ENCODE results near the gene SALL2.

SALL2 gene

DNA sequence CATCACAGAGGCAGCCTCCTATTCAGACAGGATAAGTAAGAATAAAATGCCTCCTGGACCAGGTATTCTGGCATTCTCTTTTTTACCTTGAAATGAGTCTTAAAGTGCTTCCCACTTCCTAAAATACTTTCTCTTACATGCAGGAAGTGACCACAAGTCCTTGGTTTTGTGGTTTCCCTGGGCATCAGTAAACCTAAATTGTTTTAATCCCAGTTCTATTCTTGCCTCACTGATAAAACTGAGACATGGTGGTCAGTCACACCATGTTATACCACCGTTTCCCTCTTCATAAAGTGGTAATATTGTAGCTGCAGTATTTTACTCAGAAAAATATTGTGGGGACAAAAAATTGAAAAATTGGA is 1.2 kb upstream of the SALL2 start:
- DNase-seq, result no peak

DNA sequence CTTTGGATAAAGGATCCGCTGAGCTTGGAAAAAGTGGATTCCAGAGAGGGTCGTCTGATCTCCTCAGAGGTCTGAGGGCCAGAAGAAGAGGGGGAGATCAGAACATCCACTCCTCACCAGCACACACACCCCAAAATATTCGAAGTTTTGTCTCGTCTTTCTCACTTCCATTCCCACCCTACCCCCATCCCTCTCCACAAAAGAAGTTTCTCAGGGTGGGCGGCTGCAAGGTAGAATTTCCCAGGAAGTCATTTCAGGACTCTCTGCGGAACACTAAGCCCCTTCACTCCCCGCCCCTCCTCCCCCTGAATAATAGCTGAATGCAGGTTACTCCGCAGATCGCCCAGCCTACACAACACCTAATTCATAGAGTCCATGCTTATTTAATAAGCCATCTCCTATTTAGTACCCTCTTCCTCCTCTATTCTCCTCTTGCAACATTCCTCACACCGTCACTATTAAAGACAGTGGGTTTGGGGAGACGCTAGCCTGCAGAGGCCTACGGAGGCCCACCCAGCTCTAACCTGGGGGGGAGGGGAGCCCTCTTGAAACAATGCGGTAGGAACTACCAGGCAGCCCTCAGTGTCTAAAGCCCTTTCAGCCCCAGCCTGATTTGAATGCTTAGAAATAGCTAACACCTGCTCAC is 649 bp upstream of the SALL2 start:
- DNase-seq, result peak; percentile 58

DNA sequence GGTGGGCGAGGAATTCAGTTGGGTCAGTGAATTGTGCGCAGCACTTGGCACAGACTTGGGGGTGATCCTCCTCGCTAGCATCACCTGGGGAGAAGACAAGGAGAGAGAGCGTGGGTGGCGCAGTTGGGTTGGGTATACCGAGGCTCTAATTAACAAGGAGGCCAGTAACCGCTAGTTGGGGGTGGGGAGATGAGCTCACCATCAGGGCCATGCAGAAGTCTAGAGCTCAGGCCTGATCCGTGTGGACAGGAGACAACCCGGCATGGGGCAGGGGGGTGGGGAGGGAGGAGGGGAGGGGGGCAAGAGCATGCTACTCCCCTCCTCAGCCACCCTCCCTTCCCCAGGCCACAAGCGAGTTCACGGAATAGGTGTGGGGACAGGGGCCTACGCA is 580 bp downstream of the SALL2 start:
- DNase-seq, result no peak

DNA sequence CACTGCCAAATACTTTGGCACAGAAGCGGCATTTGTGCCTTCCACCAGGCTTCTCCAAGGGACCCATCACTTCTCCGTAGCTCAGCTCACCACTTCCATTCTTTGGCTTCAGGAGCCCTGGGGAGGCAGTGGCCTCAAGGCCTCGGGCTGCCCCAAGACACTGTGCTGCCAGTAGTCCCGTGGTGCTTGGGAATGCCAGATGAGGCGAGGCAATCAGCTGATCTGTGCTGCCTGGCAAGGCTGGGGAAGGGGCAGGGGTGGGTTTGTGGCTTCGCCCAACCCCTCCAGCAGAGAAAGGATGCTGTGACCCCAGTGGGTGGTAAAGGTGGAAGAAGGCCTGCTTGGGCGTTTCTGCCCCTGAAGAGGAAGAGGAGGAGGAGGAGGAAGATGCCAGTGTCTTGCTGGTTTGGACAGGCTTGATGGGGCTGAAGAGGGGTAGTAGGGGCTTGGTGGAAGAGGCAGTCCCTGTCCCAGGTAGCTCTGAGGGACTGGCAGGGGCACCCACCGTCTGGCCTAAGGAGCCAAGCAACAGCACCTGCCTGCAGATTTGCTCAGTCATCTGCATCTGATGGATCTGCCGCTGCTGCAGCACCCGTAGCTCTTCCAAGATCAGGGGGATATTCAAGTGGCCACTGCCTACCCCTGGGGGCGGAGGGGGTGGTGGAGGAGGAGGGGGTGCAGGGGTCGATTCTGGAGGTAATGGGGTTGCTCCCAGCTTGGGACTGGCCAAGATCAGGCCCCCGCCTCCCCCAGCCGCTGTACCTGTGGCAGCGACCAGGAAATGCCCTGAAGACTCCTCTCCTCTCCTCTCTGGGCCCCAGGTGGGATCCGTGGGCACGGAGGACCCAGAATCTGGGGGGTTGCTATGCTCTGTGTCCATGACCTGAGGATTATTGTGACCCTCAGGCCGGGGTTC is 1.3 kb downstream of the SALL2 start:
- no peak for DNase-seq

DNA sequence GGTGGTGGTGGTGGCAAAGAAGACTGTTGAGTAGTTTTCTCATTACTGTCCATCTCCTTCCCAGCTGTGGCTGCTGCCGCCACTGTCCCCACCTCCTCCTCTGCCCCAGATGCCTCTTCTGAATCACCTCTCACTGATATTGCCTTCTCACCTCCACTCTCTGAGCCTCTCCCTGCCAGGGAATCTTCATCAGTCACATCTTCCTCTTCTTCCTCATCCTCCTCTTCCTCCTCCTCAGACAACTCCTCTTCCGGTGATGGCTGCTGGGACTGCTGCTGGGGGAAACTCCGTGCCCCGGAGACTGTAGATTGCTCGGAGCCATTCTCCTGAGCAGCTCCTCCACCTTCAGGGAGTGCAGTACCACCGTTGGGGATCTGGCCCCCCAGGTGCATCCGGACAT is 2.9 kb downstream of the SALL2 start:
- no peak for DNase-seq

DNA sequence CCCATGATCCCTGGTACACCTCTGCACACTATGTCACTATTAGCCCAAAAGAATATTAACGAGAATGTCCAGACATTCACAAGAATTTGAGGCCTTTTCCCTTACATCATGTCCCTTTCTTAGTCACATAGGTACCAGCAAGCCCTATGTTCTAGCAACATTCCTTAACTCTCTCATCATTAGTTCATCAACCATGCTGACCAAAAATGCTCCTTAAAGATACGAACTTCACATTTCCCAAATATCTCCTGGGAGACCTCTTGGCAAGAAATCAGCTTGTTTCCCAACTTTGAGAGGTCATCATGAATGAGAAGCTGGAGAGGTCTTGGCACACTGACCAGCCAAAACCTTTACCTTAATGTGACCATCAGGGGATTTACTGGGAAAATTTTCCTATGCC is 4.6 kb downstream of the SALL2 start:
- DNase-seq, result no peak

DNA sequence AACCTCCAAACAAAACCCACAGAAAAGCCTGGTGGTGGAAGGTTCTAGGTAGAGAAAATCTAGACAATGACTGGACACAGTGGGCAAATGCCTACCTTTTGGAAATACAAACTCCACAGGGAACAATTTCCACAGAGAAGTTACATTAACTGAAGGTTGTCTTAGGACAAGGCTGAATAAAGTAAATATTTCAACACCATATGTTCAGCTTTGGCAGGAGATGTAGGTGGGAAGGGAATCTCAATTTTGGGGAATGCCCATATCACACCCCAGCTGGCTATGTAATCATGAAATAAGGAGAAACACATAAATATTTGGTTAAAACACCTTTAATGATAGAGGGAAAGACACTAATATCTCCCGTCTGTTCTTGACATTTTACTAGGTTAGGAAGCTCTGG is 5.4 kb downstream of the SALL2 start:
- no peak for DNase-seq

DNA sequence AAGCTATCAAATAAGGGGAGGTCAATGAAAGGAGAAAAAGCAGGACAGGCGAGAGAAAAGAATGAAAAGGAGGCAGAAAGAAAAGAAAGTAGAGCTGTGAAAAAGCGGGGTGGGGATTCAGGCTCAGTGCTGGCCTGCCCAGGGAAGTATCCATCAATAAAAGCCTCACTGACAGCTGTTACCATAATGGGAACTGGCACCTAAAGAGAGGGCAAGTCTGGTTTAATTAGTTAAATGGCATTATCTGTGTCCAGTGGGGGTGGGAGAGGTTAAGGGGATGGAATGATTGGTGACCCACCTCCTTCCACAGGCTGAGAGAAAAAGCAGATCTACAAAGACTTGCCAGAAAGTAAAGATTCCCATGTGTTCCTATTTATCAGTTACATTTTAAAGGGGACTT is 7.4 kb downstream of the SALL2 start:
- DNase-seq, result no peak

DNA sequence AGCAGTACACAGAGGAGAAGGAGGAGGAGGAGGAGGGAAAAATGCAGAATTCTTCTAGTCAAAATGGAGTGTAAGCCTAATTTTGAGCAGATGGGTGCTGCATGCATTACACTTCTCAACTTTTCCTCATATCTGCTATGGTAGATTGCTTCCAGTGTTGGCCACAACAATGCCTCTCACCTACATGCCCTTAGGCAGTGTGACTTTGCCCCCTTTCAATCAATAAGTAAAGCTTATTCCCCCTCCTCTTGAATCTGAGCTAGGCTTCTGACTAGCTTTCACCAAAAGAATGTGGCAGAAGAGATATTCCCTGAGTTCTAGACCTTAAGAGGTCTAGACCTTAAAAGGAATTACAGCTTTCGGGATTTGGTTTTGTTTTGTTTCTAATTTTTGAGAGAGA is 11.8 kb downstream of the SALL2 start:
- DNase-seq, result no peak

DNA sequence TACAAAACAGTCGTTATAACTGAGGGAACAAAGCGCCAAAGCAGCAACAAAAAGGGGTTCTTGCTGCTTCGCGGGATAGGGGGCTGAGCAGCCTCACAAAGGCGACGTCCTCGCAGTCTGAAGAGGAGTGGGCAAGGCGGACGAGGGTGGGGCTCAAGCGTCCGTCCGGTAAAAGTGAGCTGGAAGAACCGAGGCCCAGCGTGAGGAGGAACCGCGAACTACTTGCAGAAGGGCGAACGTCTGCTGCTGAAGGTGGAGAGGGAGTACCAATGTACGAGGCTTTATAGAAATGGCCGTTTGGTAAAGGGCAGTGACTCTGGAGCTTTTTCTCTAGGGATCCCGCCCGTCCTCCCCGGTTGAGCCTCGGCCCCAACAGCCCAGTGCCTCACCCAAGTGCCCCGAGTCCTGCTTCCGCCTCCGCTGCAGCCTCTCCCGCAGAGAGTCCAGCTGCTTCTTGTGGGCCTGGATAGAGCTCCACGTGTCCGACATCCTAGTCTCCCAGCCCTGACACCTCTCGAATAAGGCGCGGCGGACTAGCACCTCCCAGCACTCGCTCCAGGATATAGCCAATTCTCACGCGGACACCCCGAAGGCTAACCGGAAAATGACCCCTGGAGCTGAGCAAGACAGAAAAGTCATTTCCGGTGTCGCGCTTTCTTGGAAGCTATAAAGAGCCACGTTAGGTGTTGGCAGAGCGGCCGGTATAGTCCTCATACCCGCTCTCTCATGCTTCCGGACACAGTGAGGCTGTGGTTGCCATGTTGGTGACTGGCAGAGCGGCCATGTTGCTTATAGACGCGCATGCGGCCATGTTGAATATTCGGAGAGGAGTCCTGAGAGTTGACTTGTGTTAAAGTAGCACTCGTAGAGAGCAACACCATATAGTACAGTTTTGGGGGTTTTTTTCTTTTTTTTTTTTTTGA is 15.2 kb downstream of the SALL2 start, which contains the start of gene METTL3:
Gene METTL3 (minus strand): TSS at position 606 of the 923 bp plus-strand sequence. CDS start 117 bp downstream, at position 489.
- DNase-seq, result peak; percentile 92

DNA sequence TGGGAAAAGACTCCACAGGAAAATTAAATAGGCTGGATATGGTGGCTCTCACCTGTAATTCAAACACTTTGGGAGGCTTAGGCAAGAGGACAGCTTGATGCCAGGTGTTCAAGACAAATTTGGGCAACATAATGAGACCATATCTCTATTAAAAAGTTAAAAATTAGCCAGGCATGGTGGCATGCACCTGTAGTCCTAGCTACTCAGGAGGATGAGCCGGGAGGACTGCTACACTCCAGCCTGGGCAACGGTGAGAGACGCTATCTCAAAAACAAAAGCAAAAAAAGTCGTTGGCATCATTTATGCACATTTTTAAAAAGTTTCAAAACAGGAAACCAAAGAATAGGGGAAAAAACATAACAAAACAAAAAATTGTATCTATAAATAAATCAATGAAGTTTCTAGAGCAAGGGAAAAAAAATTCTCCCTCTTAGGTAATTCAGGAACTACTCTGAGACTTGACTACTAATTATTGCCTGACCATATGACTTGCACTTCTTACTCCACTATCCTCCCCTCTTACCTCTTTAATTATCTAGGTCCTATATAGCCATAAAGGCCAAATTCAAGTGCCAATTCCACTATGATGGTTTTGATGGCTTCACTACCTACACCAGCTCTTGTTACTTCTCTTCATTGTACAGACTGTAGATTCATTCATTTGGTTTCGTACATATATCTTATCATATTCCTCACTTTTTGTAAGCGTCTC is 16.6 kb downstream of the SALL2 start:
- no peak for DNase-seq

DNA sequence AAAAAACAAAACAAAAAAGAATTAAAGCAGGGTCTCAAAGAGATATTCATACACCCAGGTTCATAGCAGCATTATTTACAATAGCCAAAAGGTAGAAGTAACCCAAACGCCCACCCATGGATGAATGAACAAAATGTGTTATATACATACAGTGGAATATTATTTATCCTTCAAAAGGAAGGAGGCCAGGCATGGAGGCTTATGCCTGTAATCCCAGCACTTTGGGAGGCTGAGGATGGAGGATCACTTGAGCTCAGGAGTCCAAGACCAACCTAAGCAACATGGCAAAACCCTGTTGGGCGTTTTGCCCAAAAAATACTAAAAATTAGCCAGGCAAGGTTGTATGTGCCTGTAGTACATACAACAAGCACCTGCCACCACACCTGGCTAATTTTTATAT is 19.6 kb downstream of the SALL2 start:
- DNase-seq, result no peak

DNA sequence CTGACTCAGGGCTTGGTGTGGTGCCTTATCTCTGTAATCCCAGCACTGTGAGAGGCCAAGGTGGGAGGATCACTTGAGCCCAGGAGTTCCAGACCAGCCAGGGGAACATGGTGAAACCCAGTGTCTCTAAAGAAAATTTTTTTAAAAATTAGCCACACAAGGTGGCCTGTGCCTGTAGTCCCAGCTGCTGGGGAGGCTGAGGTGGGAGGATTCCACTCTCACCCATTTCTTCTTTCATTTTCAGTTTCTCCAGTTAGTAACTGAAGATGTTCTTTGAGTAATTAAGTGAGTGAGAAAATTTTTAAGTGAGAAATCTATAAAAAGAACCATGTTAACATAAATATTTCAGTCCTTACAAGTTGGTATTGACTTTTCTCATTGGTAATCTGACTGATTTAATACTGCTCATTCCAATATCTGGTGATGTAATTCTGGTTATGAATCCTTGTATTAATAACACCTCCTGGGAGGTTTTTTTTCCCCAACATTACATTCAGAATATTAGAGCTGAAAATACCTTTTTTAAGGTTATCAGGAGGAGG is 21.1 kb downstream of the SALL2 start:
- DNase-seq, result no peak

DNA sequence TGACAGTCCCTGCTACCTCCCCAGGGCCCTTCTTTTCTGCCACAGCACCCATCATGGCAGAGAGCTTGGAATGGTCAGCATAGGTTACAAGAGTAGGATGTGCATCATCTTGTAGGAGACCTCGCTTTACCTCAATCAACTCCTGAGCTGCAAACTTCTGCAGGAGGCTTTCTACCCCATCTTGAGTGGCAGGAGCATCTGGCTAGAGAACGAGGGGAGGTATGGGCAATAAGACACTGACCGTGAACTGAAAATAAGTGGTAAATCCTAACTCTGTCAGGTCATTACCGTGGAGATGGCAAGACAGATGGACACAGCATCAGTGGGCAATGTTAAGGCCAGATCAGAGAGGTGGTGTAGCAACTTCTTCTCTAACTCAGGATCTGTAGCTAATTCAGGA is 22.8 kb downstream of the SALL2 start:
- no peak for DNase-seq

DNA sequence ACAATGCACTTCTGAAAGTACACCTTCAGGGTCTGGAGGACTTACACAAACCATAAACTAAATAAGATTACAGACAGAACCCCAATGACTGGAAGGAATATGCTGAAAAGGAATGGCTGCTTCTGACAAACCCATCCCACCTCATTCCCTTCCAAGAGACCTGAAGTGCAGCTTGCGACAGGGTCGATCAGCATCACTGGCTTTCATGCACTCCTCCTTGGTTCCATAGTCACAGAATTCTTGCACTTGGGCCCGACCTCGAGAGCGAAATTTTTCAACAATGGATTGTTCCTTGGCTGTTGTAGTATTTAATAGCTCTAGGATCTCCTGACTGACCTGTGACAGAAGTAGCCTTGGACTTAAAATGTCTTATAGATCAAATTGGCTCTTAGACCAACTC is 24.6 kb downstream of the SALL2 start:
- no peak for DNase-seq

DNA sequence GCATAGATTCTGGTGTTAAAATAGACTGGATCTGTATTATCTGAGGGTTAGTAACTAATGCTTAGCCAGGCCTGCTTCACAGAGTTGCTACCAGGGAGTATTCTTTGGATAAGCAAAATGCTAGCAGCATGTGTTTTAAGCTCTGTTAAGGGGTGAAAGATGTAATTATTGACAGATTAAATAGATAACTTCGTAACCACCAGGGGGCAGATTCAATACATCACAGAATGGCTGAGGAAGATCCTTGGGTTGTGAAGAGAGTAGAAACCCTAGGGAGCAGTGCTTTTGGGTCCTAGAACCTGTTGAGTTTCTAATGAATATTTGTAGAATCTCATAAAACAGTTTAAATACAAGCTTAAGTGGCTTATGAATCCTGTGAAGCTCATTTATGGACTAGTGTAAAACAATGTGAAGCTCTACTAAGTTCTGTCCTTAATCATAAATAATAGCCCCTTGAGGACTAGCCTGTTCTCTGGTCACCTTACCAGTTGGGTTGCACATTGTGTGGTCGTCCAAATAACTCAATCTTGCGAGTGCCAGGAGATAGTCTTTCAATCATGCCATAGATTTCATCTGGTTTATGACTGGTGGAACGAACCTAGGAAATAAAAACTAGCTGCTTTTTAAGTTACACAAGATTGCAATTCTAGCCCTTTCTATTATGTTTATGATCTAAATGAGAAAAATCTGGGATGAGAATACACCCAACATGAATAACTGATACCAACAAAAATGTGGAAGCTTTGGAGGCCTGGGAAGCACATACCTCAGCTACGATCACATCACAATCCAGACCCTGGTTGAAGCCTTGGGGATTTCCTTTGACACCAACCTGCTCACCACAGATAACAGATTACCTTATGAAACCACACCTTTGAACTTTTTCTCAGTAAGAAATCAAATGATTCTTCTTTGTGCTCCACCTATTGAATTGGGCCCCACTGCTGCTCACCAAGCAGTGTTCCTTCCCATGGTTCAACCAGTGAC is 27.3 kb downstream of the SALL2 start:
- DNase-seq, result no peak

DNA sequence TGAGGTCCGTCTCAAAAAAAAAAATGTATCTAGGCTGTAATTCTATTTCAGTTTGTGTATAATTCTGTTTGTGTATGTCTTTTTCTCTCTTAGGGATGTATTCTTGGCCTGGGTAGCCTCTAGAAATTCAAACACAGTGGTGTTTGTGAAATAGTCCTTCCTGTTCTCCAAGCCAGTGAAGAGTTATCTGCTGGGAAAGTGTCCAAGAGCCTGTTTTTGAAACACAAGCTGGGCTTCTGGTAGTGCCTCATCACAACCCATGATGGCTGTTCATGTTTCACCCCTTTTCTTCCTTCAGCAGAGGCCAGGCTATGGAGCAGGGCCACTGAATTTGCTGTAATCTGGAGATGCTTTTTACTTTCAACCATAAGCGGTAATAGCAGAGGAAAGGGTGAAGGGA is 29.7 kb downstream of the SALL2 start:
- no peak for DNase-seq

DNA sequence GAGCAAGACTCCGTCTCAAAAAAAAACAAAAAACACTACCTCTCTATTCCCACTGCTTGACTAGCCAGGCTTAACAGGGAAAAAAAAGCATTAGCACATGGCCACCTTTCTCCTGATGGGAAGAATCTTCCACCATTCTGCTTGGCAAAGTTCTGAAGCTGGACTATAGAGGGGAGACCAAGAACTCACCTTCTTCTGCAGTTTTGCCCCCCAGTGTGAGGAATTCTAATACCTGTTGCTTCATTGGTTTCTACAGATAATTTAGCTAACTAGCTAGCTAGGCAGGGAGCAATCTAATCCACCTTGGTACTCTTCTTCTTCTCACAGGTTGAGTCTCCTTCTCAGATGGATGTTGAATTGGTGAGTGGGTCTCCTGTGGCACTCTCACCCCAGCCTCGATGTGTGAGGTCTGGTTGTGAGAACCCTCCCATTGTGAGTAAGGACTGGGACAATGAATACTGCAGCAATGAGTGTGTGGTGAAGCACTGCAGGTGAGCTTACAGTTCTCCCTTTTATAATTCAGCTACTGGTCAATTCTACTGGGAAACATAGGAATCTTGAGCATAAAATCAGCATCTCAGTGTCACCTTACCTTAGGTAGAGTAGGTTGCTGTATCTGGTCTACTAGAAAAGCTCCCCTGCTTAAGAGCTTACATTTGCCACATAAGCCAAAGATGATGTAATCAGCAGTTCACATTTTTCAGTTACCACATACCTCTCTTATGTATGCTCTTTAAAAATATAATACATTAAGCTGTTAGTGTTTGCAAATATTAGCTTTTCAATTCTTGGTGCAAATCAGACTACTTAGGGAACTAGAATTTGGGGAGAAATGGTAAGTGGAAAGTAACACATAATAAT is 31.0 kb downstream of the SALL2 start:
- DNase-seq, result no peak

DNA sequence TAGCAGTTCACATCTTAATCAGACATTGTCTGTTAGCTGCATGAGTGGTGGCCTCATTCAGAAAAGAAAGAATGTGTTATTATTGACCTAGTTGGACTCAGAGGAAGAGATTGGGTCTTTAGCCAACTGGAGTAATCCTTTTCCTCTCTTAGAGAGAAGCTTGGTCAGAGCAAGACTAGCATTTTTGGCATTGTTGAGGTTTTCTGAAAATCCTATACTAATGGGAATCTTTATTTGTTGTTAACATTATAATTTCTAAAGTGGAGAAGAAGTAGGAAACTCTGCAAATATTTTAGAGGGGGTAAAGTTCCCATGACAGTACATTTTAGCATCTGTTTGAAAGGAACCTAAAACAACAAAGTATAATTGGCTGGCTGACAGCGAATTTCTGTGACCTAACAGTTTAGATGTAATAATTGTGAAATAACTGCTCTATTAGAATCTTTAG is 39.5 kb downstream of the SALL2 start:
- DNase-seq, result no peak

All from activated CD8-positive, alpha-beta memory T cell treated with anti-CD3 and anti-CD28 coated beads for 24 hours (primary cell).